Panc1 (cell line): Measurements from ENCODE around the gene ZC2HC1B. TPM values are rescaled to one million over a fixed set of nuclear protein-coding genes. Genes with fewer than 3 reads are reported as not detected.
"Not testable (repeated sequence)": the region's sequence is repeated elsewhere in the genome, so short reads cannot be mapped to it uniquely, and the experiment has no call there.

Source experiments
- ATAC-seq: fragments of 200-7000 bp; cut with Tn5 transposase; 2 replicates; pipeline ENCODE4 v1.9.1; 2020; ENCODE audit warnings: mild to moderate bottlenecking, moderate library complexity
- BruUV-seq: library from RNA; stranded (reverse); fragments of 400-500 nt; replicated peaks from 2 replicates; lab custom pipeline; 2021; lab: Mats Ljungman, UMichigan
- CTCF ChIA-PET: fragments of 300-600 bp; sonication (Branson Sonifier 250); formaldehyde crosslinking; loops from one replicate; lab custom pipeline; 2022; ENCODE audit warnings: antibody characterized with exemption; lab: Charles Lee
- POLR2A ChIA-PET: fragments of 300-600 bp; sonication (Branson Sonifier 250); formaldehyde crosslinking; loops from one replicate; lab custom pipeline; 2022; ENCODE audit warnings: antibody characterized with exemption; lab: Charles Lee
- DNase-seq: peaks from one replicate; pipeline ENCODE4 v3.0.0-alpha.2; 2010; ENCODE audit warnings: low read depth, low spot score
- H3K27ac ChIP-seq: 2 replicates; pipeline ENCODE4 v1.5.1; 2011; ENCODE audit warnings: mild to moderate bottlenecking, low read length, inconsistent platforms
- H3K27me3 ChIP-seq: fragments of 200-500 bp; sonication (Bioruptor generic); 2 replicates; pipeline ENCODE4 v1.6.0; 2014; ENCODE audit warnings: low read length, inconsistent platforms; ENCODE audit not compliant: control insufficient read depth, insufficient read depth
- H3K36me3 ChIP-seq: fragments of 200-500 bp; sonication (Bioruptor generic); 2 replicates; pipeline ENCODE4 v1.5.1; 2014; ENCODE audit warnings: inconsistent platforms, mild to moderate bottlenecking, low read length, moderate library complexity; ENCODE audit not compliant: control insufficient read depth, insufficient read depth
- H3K4me1 ChIP-seq: 2 replicates; pipeline ENCODE4 v1.5.1; 2011; ENCODE audit warnings: inconsistent platforms, mild to moderate bottlenecking, low read length, moderate library complexity; ENCODE audit not compliant: control insufficient read depth, insufficient read depth
- H3K4me3 ChIP-seq, 2 experiments: 2 replicates each; pipeline ENCODE4 v1.5.1; 2011 to 2012; ENCODE audit warnings: low read depth in 2 of 2, low read length in 2 of 2, mild to moderate bottlenecking in 2 of 2, inconsistent platforms in 1 of 2, moderate library complexity in 1 of 2
- H3K9me3 ChIP-seq: fragments of 200-500 bp; sonication (Bioruptor generic); 2 replicates; pipeline ENCODE4 v1.5.1; 2014; ENCODE audit warnings: low read depth, mild to moderate bottlenecking, inconsistent platforms, low read length, moderate library complexity; ENCODE audit not compliant: control insufficient read depth, insufficient read depth
- CTCF ChIP-seq: fragments of 450-650 bp; IDR thresholded peaks from 2 replicates; pipeline ENCODE4 v1.5.1; 2017; ENCODE audit warnings: mild to moderate bottlenecking
- POLR2AphosphoS5 ChIP-seq: IDR thresholded peaks from 2 replicates; pipeline ENCODE4 v1.6.1; 2012; ENCODE audit warnings: mild to moderate bottlenecking, low read depth, low read length, moderate library complexity
- REST ChIP-seq, 2 experiments: IDR thresholded peaks; 2 replicates each; pipeline ENCODE4 v1.6.1; 2011 to 2012; ENCODE audit warnings: low read depth in 2 of 2, control low read depth in 1 of 2, low read length in 1 of 2, mild to moderate bottlenecking in 1 of 2, moderate library complexity in 1 of 2; ENCODE audit not compliant: insufficient read depth in 1 of 2
- SIN3A ChIP-seq: IDR thresholded peaks from 2 replicates; pipeline ENCODE4 v1.6.1; 2012; ENCODE audit warnings: low read depth, mild to moderate bottlenecking, low read length, moderate library complexity, borderline replicate concordance; ENCODE audit not compliant: insufficient read depth
- TCF7L2 ChIP-seq: IDR thresholded peaks from 2 replicates; pipeline ENCODE4 v1.6.1; 2011; ENCODE audit warnings: mild to moderate bottlenecking, low read depth, low read length, inconsistent platforms
- in situ Hi-C: cut with HindIII; loops from 2 replicates; pipeline ENCODE4 v1.10.0; 2016; ENCODE audit warnings: low sequenced_read_pairs, low pct_unique_long_range_greater_than_20kb
- intact Hi-C: fragments of 100-400 bp; cut with micrococcal nuclease; formaldehyde crosslinking; loops from one replicate; pipeline ENCODE4 v1.10.0; 2022; ENCODE audit not compliant: unreplicated experiment
- total RNA-seq: library from RNA; stranded (reverse); gene quantifications from one replicate; pipeline ENCODE4 v1.2.1, GENCODE V29; 2021; ENCODE audit not compliant: unreplicated experiment

ZC2HC1B gene
- total RNA-seq, 1 experiment from 2014 or later = not detected

GRCh38 chr6:143845033-143845432 is 19.2 kb upstream of the ZC2HC1B start:
- intact Hi-C loops = loop anchor here (5.0 kb wide), 1 partner anchor 268 kb away; no protein-coding TSS in a partner anchor
- H3K4me1 ChIP-seq = 0 out of 2 replicates have a peak, but pooled peaks cover 6% of the 10 kb centered on the region
- CTCF ChIA-PET = no interaction called here
- ATAC-seq (no peak), DNase-seq (no peak)
- no TSS peak for BruUV-seq
- no peak overlapping the region for H3K27ac ChIP-seq
- POLR2A ChIA-PET = no interaction called here
- no peak overlapping the region for H3K4me3 ChIP-seq
- in situ Hi-C loops = no loop called here
- no peaks in the 10 kb centered on the region for H3K27me3 ChIP-seq
- TF ChIP-seq SIN3A (no peak), REST (IDR thresholded peaks at IDR 0.05; ENCODE audit: insufficient read depth in 1 of 2, low read depth in 2 of 2, low read length in 1 of 2) (no peak), POLR2AphosphoS5 (no peak), TCF7L2 (no peak), CTCF (no peak)
- H3K36me3 ChIP-seq = peaks cover 53% of the 10 kb centered on the region
- no peaks in the 10 kb centered on the region for H3K9me3 ChIP-seq

- POLR2A ChIA-PET, intact Hi-C loops: not testable (repeated sequence)
Observed at GRCh38 chr6:143851706-143852105, 12.6 kb upstream of the ZC2HC1B start.

GRCh38 chr6:143855057-143855456 is 9.2 kb upstream of the ZC2HC1B start:
- H3K9me3 ChIP-seq, in situ Hi-C loops, BruUV-seq: not testable (repeated sequence)

More at GRCh38 chr6:143851706-143852105, 12.6 kb upstream of the ZC2HC1B start:
- CTCF ChIA-PET, in situ Hi-C loops, DNase-seq, ATAC-seq, H3K4me1 ChIP-seq, BruUV-seq, H3K4me3 ChIP-seq, H3K9me3 ChIP-seq, H3K27ac ChIP-seq, H3K27me3 ChIP-seq: not testable (repeated sequence)
- H3K36me3 ChIP-seq = peaks cover 42% of the 10 kb centered on the region

GRCh38 chr6:143856762-143857161 is 7.5 kb upstream of the ZC2HC1B start:
- H3K27me3 ChIP-seq, ATAC-seq, H3K4me3 ChIP-seq, H3K4me1 ChIP-seq, POLR2A ChIA-PET, BruUV-seq, DNase-seq, intact Hi-C loops, in situ Hi-C loops, CTCF ChIA-PET, H3K27ac ChIP-seq, H3K9me3 ChIP-seq: not testable (repeated sequence)
- peaks cover 41% of the 10 kb centered on the region for H3K36me3 ChIP-seq

More at GRCh38 chr6:143855057-143855456, 9.2 kb upstream of the ZC2HC1B start:
- DNase-seq, CTCF ChIA-PET, H3K4me1 ChIP-seq, H3K27ac ChIP-seq, H3K4me3 ChIP-seq, intact Hi-C loops, ATAC-seq, H3K27me3 ChIP-seq, POLR2A ChIA-PET: not testable (repeated sequence)
- H3K36me3 ChIP-seq = peaks cover 41% of the 10 kb centered on the region
